ENCODE measurements around the gene DYNC2LI1.

The DYNC2LI1 gene

GRCh38 chr2:43812006-43812405 lies 38.2 kb downstream of the DYNC2LI1 start:
- no peak for DNase-seq (ENCODE audit: extremely low read depth in 1 of 2, low read depth in 1 of 2)

GRCh38 chr2:43812947-43813346 lies 39.1 kb downstream of the DYNC2LI1 start:
- DNase-seq (ENCODE audit: extremely low read depth in 1 of 2, low read depth in 1 of 2), result no peak

- no peak for DNase-seq (ENCODE audit: extremely low read depth in 1 of 2, low read depth in 1 of 2)
Measured at GRCh38 chr2:43814711-43815110, 40.9 kb downstream of the DYNC2LI1 start.

GRCh38 chr2:43818761-43819160 lies 44.9 kb downstream of the DYNC2LI1 start:
- DNase-seq (ENCODE audit: extremely low read depth in 1 of 2, low read depth in 1 of 2), result peak in 1 of 2 donors; percentile 12

GRCh38 chr2:43819491-43820163 lies 45.8 kb downstream of the DYNC2LI1 start:
- DNase-seq (ENCODE audit: extremely low read depth in 1 of 2, low read depth in 1 of 2), result no peak

- no peak for DNase-seq (ENCODE audit: extremely low read depth in 1 of 2, low read depth in 1 of 2)
Measured at GRCh38 chr2:43822839-43823238, 49.0 kb downstream of the DYNC2LI1 start.

GRCh38 chr2:43823751-43824150 lies 49.9 kb downstream of the DYNC2LI1 start:
- DNase-seq (ENCODE audit: extremely low read depth in 1 of 2, low read depth in 1 of 2), result no peak

- DNase-seq (ENCODE audit: extremely low read depth in 1 of 2, low read depth in 1 of 2), result no peak
Measured at GRCh38 chr2:43824512-43824911, 50.7 kb downstream of the DYNC2LI1 start.

GRCh38 chr2:43824951-43825493 lies 51.2 kb downstream of the DYNC2LI1 start:
- no peak for DNase-seq (ENCODE audit: extremely low read depth in 1 of 2, low read depth in 1 of 2)

GRCh38 chr2:43825841-43826240 lies 52.0 kb downstream of the DYNC2LI1 start:
- DNase-seq (ENCODE audit: extremely low read depth in 1 of 2, low read depth in 1 of 2), result no peak

GRCh38 chr2:43826305-43827250 lies 52.7 kb downstream of the DYNC2LI1 start:
- no peak for DNase-seq (ENCODE audit: extremely low read depth in 1 of 2, low read depth in 1 of 2)

GRCh38 chr2:43831543-43832294 lies 57.9 kb downstream of the DYNC2LI1 start:
- DNase-seq (ENCODE audit: extremely low read depth in 1 of 2, low read depth in 1 of 2), result no peak

- no peak for DNase-seq (ENCODE audit: extremely low read depth in 1 of 2, low read depth in 1 of 2)
Measured at GRCh38 chr2:43832457-43832856, 58.6 kb downstream of the DYNC2LI1 start.

GRCh38 chr2:43837033-43837432 lies 63.2 kb downstream of the DYNC2LI1 start:
- DNase-seq (ENCODE audit: extremely low read depth in 1 of 2, low read depth in 1 of 2), result no peak

GRCh38 chr2:43837831-43838559 lies 64.2 kb downstream of the DYNC2LI1 start:
- DNase-seq (ENCODE audit: extremely low read depth in 1 of 2, low read depth in 1 of 2), result no peak

- DNase-seq (ENCODE audit: extremely low read depth in 1 of 2, low read depth in 1 of 2), result no peak
Measured at GRCh38 chr2:43838560-43839267, 64.9 kb downstream of the DYNC2LI1 start, which contains the start of the genes ABCG5 and ABCG8. Gene ABCG5, minus strand, starts transcription at chr2:43838839. Its CDS starts 160 bp downstream, at chr2:43838679. Gene ABCG8, plus strand, starts transcription at chr2:43838971. Its CDS starts 83 bp downstream, at chr2:43839054.

GRCh38 chr2:43839776-43840564 lies 66.1 kb downstream of the DYNC2LI1 start:
- no peak for DNase-seq (ENCODE audit: extremely low read depth in 1 of 2, low read depth in 1 of 2)

GRCh38 chr2:43840965-43841364 lies 67.1 kb downstream of the DYNC2LI1 start:
- DNase-seq (ENCODE audit: extremely low read depth in 1 of 2, low read depth in 1 of 2), result no peak
